RWPE2 (cell line): Measurements from ENCODE around the gene NLRP7.
"Not testable (repeated sequence)": the region's sequence is repeated elsewhere in the genome, so short reads cannot be mapped to it uniquely, and the experiment has no call there.

Experiments used
- ATAC-seq: fragments of 200-7000 bp; cut with Tn5 transposase; 3 replicates; pipeline ENCODE4 v1.9.1; 2021; ENCODE audit warnings: low read depth
- DNase-seq: peaks from one replicate; pipeline ENCODE4 v3.0.0-alpha.2; 2020; ENCODE audit warnings: low spot score
- H3K27ac ChIP-seq: fragments of 450-650 bp; 2 replicates; pipeline ENCODE4 v1.5.1; 2017; ENCODE audit warnings: mild to moderate bottlenecking; ENCODE audit not compliant: poor library complexity, severe bottlenecking
- H3K27me3 ChIP-seq: fragments of 250-450 bp; sonication (Bioruptor Pico); 2 replicates; pipeline ENCODE4 v1.5.1; 2021; ENCODE audit warnings: mild to moderate bottlenecking, moderate library complexity; ENCODE audit not compliant: insufficient read depth, poor library complexity, severe bottlenecking
- H3K36me3 ChIP-seq: fragments of 250-450 bp; sonication (Bioruptor Pico); 2 replicates; pipeline ENCODE4 v1.5.1; 2020; ENCODE audit warnings: low read depth, mild to moderate bottlenecking, moderate library complexity
- H3K4me1 ChIP-seq: fragments of 250-450 bp; sonication (Bioruptor Pico); 2 replicates; pipeline ENCODE4 v1.5.1; 2021; ENCODE audit warnings: mild to moderate bottlenecking, moderate library complexity; ENCODE audit not compliant: insufficient read depth, poor library complexity, severe bottlenecking
- H3K4me3 ChIP-seq: fragments of 250-450 bp; sonication (Bioruptor Pico); 2 replicates; pipeline ENCODE4 v1.5.1; 2021; ENCODE audit warnings: mild to moderate bottlenecking, moderate library complexity; ENCODE audit not compliant: severe bottlenecking
- H3K9me3 ChIP-seq: fragments of 250-450 bp; sonication (Bioruptor Pico); 2 replicates; pipeline ENCODE4 v1.5.1; 2021; ENCODE audit warnings: mild to moderate bottlenecking, moderate library complexity; ENCODE audit not compliant: severe bottlenecking
- CTCF ChIP-seq: fragments of 450-650 bp; IDR thresholded peaks from one replicate; pipeline ENCODE4 v1.5.1; 2017; ENCODE audit warnings: mild to moderate bottlenecking, moderate library complexity; ENCODE audit not compliant: poor library complexity, severe bottlenecking

NLRP7 gene

DNA sequence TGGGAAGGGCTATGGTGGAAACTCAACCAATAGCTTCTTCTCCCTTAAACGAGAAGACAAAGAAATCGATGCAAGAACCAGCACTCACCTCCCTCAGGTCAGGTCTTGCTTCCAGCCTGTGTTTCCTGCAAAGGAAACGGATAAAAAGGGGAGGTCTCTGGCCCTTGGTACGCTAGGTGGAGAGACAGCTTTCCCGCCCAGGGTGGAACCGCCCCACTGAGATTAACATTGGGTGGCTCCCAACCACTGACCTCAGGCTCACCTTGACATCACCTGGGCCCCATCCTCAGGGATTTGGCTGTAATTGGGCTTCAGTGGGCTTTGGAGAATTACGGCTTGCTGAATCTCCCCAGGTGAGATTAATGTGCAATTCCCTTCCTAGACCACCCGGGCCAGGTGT lies at the start of gene NLRP7:
NLRP7 (minus strand) TSS at position 150 of the 400 bp plus-strand sequence.
- DNase-seq, result no peak
- Histone ChIP-seq H3K9me3 (no peaks in the 10 kb centered on the region), H3K27ac (no peak within 1 kb of the TSS), H3K4me1 (no peaks in the 10 kb centered on the region), H3K36me3 (no peaks in the 10 kb centered on the region), H3K4me3 (no peak within 1 kb of the TSS), H3K27me3 (no peaks in the 10 kb centered on the region)
- TF ChIP-seq CTCF, result no peak
- ATAC-seq, result no peak

- H3K36me3 ChIP-seq, result peaks cover 3% of the 10 kb centered on the region; the same call in 1 of the 2 replicates
- H3K4me3 ChIP-seq, result no peak overlapping the region
- DNase-seq (no peak), ATAC-seq (no peak)
- H3K27me3 ChIP-seq, result no peaks in the 10 kb centered on the region
- no peaks in the 10 kb centered on the region for H3K9me3 ChIP-seq
- no peak overlapping the region for H3K27ac ChIP-seq
- no peak for TF ChIP-seq CTCF
- H3K4me1 ChIP-seq, result no peaks in the 10 kb centered on the region
These were observed 48.2 kb upstream of the NLRP7 start for GRCh38 chr19:54995561-54995960.

GRCh38 chr19:54989531-54989930 lies 42.2 kb upstream of the NLRP7 start:
- ATAC-seq, result not testable (repeated sequence)
- peaks cover 12% of the 10 kb centered on the region for H3K36me3 ChIP-seq

DNA sequence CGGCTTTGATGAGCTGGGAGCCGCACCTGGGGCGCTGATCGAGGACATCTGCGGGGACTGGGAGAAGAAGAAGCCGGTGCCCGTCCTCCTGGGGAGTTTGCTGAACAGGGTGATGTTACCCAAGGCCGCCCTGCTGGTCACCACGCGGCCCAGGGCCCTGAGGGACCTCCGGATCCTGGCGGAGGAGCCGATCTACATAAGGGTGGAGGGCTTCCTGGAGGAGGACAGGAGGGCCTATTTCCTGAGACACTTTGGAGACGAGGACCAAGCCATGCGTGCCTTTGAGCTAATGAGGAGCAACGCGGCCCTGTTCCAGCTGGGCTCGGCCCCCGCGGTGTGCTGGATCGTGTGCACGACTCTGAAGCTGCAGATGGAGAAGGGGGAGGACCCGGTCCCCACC lies 35.2 kb upstream of the NLRP7 start:
- not testable (repeated sequence) for H3K27me3 ChIP-seq, H3K4me3 ChIP-seq, H3K36me3 ChIP-seq, DNase-seq, ATAC-seq, H3K9me3 ChIP-seq, H3K4me1 ChIP-seq, H3K27ac ChIP-seq

More at GRCh38 chr19:54989531-54989930, 42.2 kb upstream of the NLRP7 start:
- DNase-seq, H3K4me1 ChIP-seq, H3K27ac ChIP-seq, H3K4me3 ChIP-seq, H3K9me3 ChIP-seq, H3K27me3 ChIP-seq: not testable (repeated sequence)

GRCh38 chr19:54973229-54974090 lies 26.1 kb upstream of the NLRP7 start:
- not testable (repeated sequence) for H3K4me3 ChIP-seq, H3K4me1 ChIP-seq, H3K27me3 ChIP-seq, ATAC-seq, H3K36me3 ChIP-seq, H3K27ac ChIP-seq, DNase-seq, H3K9me3 ChIP-seq

- not testable (repeated sequence) for H3K9me3 ChIP-seq, H3K36me3 ChIP-seq, H3K4me1 ChIP-seq, H3K4me3 ChIP-seq, H3K27ac ChIP-seq, H3K27me3 ChIP-seq, ATAC-seq, DNase-seq
These were observed 24.1 kb upstream of the NLRP7 start for GRCh38 chr19:54971446-54971845.

- DNase-seq (no peak), ATAC-seq (no peak)
- H3K27ac ChIP-seq, result no peak overlapping the region
- TF ChIP-seq CTCF, result no peak
- H3K4me1 ChIP-seq, result no peaks in the 10 kb centered on the region
- no peaks in the 10 kb centered on the region for H3K9me3 ChIP-seq
- H3K27me3 ChIP-seq, result no peaks in the 10 kb centered on the region
- no peak overlapping the region for H3K4me3 ChIP-seq
- H3K36me3 ChIP-seq, result no peaks in the 10 kb centered on the region
These were observed 22.3 kb upstream of the NLRP7 start for GRCh38 chr19:54969647-54970046.
